Ovary (tissue), 3 donors: Measurements from ENCODE around the gene PCSK2.

Experiments
- POLR2A ChIP-seq: fragments of 450-650 bp; IDR thresholded peaks from one replicate; pipeline ENCODE4 v1.6.1; 2017; ENCODE audit warnings: antibody characterized with exemption, mild to moderate bottlenecking, moderate library complexity
- TF ChIP-seq, protein P1 (sequence below), 3 donors: fragments of 450-650 bp in 2 of 3; fragments of 200-600 bp in 1 of 3; IDR thresholded peaks; one replicate each; pipeline versions ENCODE4 v1.5.1 to v1.8.0; 2016 to 2022; ENCODE audit warnings: antibody characterized with exemption in 3 of 3, mild to moderate bottlenecking in 1 of 3
- donor health status: DM: no; HTN: no; CAD: no.

GRCh38 chr20:17306427-17306826 is 79.6 kb downstream of the PCSK2 start:
- TF ChIP-seq, protein P1, sequence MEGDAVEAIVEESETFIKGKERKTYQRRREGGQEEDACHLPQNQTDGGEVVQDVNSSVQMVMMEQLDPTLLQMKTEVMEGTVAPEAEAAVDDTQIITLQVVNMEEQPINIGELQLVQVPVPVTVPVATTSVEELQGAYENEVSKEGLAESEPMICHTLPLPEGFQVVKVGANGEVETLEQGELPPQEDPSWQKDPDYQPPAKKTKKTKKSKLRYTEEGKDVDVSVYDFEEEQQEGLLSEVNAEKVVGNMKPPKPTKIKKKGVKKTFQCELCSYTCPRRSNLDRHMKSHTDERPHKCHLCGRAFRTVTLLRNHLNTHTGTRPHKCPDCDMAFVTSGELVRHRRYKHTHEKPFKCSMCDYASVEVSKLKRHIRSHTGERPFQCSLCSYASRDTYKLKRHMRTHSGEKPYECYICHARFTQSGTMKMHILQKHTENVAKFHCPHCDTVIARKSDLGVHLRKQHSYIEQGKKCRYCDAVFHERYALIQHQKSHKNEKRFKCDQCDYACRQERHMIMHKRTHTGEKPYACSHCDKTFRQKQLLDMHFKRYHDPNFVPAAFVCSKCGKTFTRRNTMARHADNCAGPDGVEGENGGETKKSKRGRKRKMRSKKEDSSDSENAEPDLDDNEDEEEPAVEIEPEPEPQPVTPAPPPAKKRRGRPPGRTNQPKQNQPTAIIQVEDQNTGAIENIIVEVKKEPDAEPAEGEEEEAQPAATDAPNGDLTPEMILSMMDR (IDR thresholded peaks at IDR 0.05), result no peak
- TF ChIP-seq POLR2A, result no peak
